HG03442 (cell line): ENCODE measurements around the gene MSN.

Experiments
- ATAC-seq: cut with Tn5 transposase; IDR thresholded peaks from one replicate; pipeline ENCODE4 v1.9.1; 2021; ENCODE audit warnings: mild to moderate bottlenecking, moderate library complexity; ENCODE audit not compliant: unreplicated experiment

MSN gene

DNA sequence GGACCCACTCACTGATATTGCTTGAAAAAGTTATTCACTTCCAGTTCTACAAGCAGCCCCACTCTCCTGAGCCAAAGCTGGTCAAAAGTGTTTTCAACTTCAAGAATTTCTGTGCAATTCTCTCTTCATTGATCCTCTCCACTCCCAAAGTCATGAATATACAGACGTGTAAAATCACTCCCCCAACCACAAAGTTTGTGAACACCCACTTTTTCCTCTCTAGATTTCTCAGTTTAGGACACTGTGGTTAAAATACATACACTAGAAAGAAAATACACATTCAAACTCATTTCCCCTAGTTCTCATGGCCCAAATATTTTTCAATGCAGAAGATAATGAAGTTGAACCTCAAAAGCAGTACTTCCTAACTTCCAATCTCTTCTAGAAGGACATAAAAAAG is 116.3 kb downstream of the MSN start:
- ATAC-seq, result peak; percentile 88
